ENCODE measurements around the gene CRY2.

The CRY2 gene

GRCh38 chr11:45850446-45850845 lies 3.2 kb downstream of the CRY2 start:
- no peak for DNase-seq

- DNase-seq, result no peak
These were observed 4.0 kb downstream of the CRY2 start for GRCh38 chr11:45851228-45851627.

- DNase-seq, result no peak
These were observed 4.9 kb downstream of the CRY2 start for GRCh38 chr11:45852018-45852711.

GRCh38 chr11:45852712-45853101 lies 5.4 kb downstream of the CRY2 start:
- DNase-seq, result no peak

GRCh38 chr11:45853332-45854219 lies 6.3 kb downstream of the CRY2 start:
- DNase-seq, result no peak

- DNase-seq, result no peak
These were observed 8.0 kb downstream of the CRY2 start for GRCh38 chr11:45855308-45855707.

- no peak for DNase-seq
These were observed 8.8 kb downstream of the CRY2 start for GRCh38 chr11:45856044-45856468.

GRCh38 chr11:45857961-45858474 lies 10.7 kb downstream of the CRY2 start:
- no peak for DNase-seq

- no peak for DNase-seq
These were observed 11.6 kb downstream of the CRY2 start for GRCh38 chr11:45858751-45859398.

GRCh38 chr11:45859661-45860140 lies 12.4 kb downstream of the CRY2 start:
- no peak for DNase-seq

GRCh38 chr11:45860348-45860747 lies 13.1 kb downstream of the CRY2 start:
- DNase-seq, result no peak

GRCh38 chr11:45860764-45861510 lies 13.7 kb downstream of the CRY2 start:
- no peak for DNase-seq

- no peak for DNase-seq
These were observed 16.8 kb downstream of the CRY2 start for GRCh38 chr11:45864041-45864440.

GRCh38 chr11:45869551-45869950 lies 22.3 kb downstream of the CRY2 start:
- DNase-seq, result no peak

- no peak for DNase-seq
These were observed 23.4 kb downstream of the CRY2 start for GRCh38 chr11:45870706-45871105.

GRCh38 chr11:45871638-45872037 lies 24.4 kb downstream of the CRY2 start:
- DNase-seq, result no peak

GRCh38 chr11:45872651-45873356 lies 25.5 kb downstream of the CRY2 start:
- DNase-seq, result peak; percentile 44 to 68

- no peak for DNase-seq
These were observed 29.1 kb downstream of the CRY2 start for GRCh38 chr11:45876401-45876800.

GRCh38 chr11:45877221-45877620 lies 29.9 kb downstream of the CRY2 start:
- DNase-seq, result no peak

- DNase-seq, result no peak
These were observed 30.6 kb downstream of the CRY2 start for GRCh38 chr11:45877845-45878244.

GRCh38 chr11:45879803-45880686 lies 32.8 kb downstream of the CRY2 start:
- DNase-seq, result no peak
